Upper lobe of left lung (tissue), 6 donors: ENCODE results near the gene PLP1. TPM values are rescaled to one million over a fixed set of nuclear protein-coding genes. Genes with fewer than 3 reads are reported as not detected.

ENCODE experiments used
- ATAC-seq, 2 donors: fragments of 200-7000 bp; cut with Tn5 transposase; one replicate each; pipeline ENCODE4 v1.9.1; 2022; ENCODE audit warnings: mild to moderate bottlenecking in 2 of 2, moderate library complexity in 2 of 2; ENCODE audit not compliant: low FRiP score in 2 of 2
- DNase-seq, 2 donors: peaks; one replicate each; pipeline ENCODE4 v3.0.0-alpha.2; 2019 to 2020
- H3K27ac ChIP-seq, 4 donors: fragments of 200-600 bp; sonication (generic); one replicate each; pipeline ENCODE4 v1.5.1; 2016 to 2019
- H3K27me3 ChIP-seq, 4 donors: fragments of 200-600 bp; sonication (generic); one replicate each; pipeline ENCODE4 v1.5.1; 2017 to 2019
- H3K36me3 ChIP-seq, 4 donors: fragments of 200-600 bp; sonication (generic); one replicate each; pipeline ENCODE4 v1.5.1; 2016 to 2019
- H3K4me1 ChIP-seq, 4 donors: fragments of 200-600 bp; sonication (generic); one replicate each; pipeline ENCODE4 v1.5.1; 2018 to 2019
- H3K4me3 ChIP-seq, 4 donors: fragments of 200-600 bp; sonication (generic); one replicate each; pipeline ENCODE4 v1.5.1; 2017 to 2019; ENCODE audit warnings: mild to moderate bottlenecking in 2 of 4, moderate library complexity in 1 of 4
- H3K9me3 ChIP-seq, 4 donors: fragments of 200-600 bp; sonication (generic); one replicate each; pipeline ENCODE4 v1.5.1; 2018 to 2019
- CTCF ChIP-seq, 6 experiments: fragments of 450-650 bp in 4 of 6; fragments of 200-600 bp in 2 of 6; sonication (generic) in 2 of 6; IDR thresholded peaks; one replicate each; pipeline ENCODE4 v1.5.1; 2016 to 2019; ENCODE audit warnings: antibody characterized with exemption in 6 of 6
- EP300 ChIP-seq, 4 donors: sonication (generic); formaldehyde crosslinking; IDR thresholded peaks; one replicate each; pipeline ENCODE4 v1.5.1; 2017; ENCODE audit warnings: antibody characterized with exemption in 4 of 4, control low read depth in 2 of 4
- POLR2A ChIP-seq, 4 donors: fragments of 450-650 bp; IDR thresholded peaks; one replicate each; pipeline ENCODE4 v1.5.1; 2016 to 2017; ENCODE audit warnings: antibody characterized with exemption in 4 of 4, mild to moderate bottlenecking in 2 of 4
- POLR2AphosphoS5 ChIP-seq, 2 donors: sonication (generic); formaldehyde crosslinking; IDR thresholded peaks; one replicate each; pipeline ENCODE4 v1.5.1; 2017; ENCODE audit warnings: antibody characterized with exemption in 2 of 2
- WGBS, 2 donors: methylation state at CpG; one replicate each; pipeline ENCODE4 v1.1.5; 2017 to 2018; 5-methylcytosine and 5-hydroxymethylcytosine counted together
- total RNA-seq, 6 donors: library from RNA; depleted of rRNA in 4 of 6; stranded (reverse); fragments of >200 nt in 4 of 6; gene quantifications; one replicate each; pipeline versions ENCODE4 v1.1.0 to v1.2.1, GENCODE V29; 2016 to 2021
- donor health status: DM: no; HTN: no; CAD: no; lungs with moderate emphysema.
- donor health status: DM: no; HTN: yes; CAD: no; lungs with severe emphysema.

PLP1 gene
- total RNA-seq, 6 donors from 2014 or later: 0.49 to 2.1 TPM; not detected in 4

GRCh38 chrX:103825881-103826280 lies 49.2 kb downstream of the PLP1 start:
- no peaks in the 10 kb centered on the region for H3K27me3 ChIP-seq
- TF ChIP-seq CTCF (IDR thresholded peaks at IDR 0.05) (no peak), EP300 (IDR thresholded peaks at IDR 0.05) (no peak), POLR2AphosphoS5 (IDR thresholded peaks at IDR 0.05) (no peak), POLR2A (IDR thresholded peaks at IDR 0.05) (no peak)
- H3K4me1 ChIP-seq: no peaks in the 10 kb centered on the region
- 64 to 73% methylated on average over 1 of the region's 1 CpG for WGBS, 2 donors
- DNase-seq (no peak), ATAC-seq (no peak)
- no peak overlapping the region for H3K27ac ChIP-seq
- no peaks in the 10 kb centered on the region for H3K36me3 ChIP-seq
- no peaks in the 10 kb centered on the region for H3K9me3 ChIP-seq
- H3K4me3 ChIP-seq: no peak overlapping the region

GRCh38 chrX:103828529-103828928 lies 51.9 kb downstream of the PLP1 start:
- TF ChIP-seq CTCF (IDR thresholded peaks at IDR 0.05) (no peak), EP300 (IDR thresholded peaks at IDR 0.05) (no peak), POLR2AphosphoS5 (IDR thresholded peaks at IDR 0.05) (no peak), POLR2A (IDR thresholded peaks at IDR 0.05) (no peak)
- WGBS, 2 donors: 59 to 84% methylated on average over 2 of the region's 2 CpGs
- Histone ChIP-seq H3K27me3 (peaks cover 0 to 7% (median 0%) of the 10 kb centered on the region in 4 donors), H3K27ac (no peak overlapping the region), H3K9me3 (no peaks in the 10 kb centered on the region), H3K4me1 (no peaks in the 10 kb centered on the region), H3K36me3 (no peaks in the 10 kb centered on the region), H3K4me3 (no peak overlapping the region)
- no peak for ATAC-seq
- no peak for DNase-seq

DNA sequence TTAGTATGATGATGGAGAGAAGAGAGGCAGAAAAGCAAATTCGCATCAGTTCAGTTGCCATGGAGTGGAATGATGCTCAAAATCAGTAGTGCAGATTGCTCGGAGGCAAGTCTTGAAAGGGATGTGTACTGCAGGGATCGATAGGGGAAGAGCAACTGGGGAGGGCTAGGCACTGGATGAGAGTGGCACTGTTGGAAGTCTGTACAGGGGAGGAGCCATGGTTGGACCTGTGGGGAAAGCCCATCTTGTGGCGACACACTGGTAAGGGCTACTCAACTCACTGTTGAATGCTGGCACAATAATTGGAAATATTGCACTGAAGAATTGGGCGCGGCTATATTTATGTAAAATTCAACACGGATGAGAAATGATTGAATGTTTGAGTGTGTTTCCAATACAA lies 54.2 kb downstream of the PLP1 start:
- 83 to 84% methylated on average over 7 of the region's 7 CpGs for WGBS, 2 donors
- no peaks in the 10 kb centered on the region for H3K4me1 ChIP-seq
- H3K4me3 ChIP-seq: no peak overlapping the region
- no peaks in the 10 kb centered on the region for H3K36me3 ChIP-seq
- H3K9me3 ChIP-seq: no peaks in the 10 kb centered on the region
- no peak for TF ChIP-seq POLR2AphosphoS5 (IDR thresholded peaks at IDR 0.05)
- no peak for TF ChIP-seq POLR2A (IDR thresholded peaks at IDR 0.05)
- TF ChIP-seq CTCF (IDR thresholded peaks at IDR 0.05): no peak
- no peak for TF ChIP-seq EP300 (IDR thresholded peaks at IDR 0.05)
- peaks cover 0 to 7% (median 0%) of the 10 kb centered on the region in 4 donors for H3K27me3 ChIP-seq
- DNase-seq (no peak), ATAC-seq (no peak)
- H3K27ac ChIP-seq: no peak overlapping the region

DNA sequence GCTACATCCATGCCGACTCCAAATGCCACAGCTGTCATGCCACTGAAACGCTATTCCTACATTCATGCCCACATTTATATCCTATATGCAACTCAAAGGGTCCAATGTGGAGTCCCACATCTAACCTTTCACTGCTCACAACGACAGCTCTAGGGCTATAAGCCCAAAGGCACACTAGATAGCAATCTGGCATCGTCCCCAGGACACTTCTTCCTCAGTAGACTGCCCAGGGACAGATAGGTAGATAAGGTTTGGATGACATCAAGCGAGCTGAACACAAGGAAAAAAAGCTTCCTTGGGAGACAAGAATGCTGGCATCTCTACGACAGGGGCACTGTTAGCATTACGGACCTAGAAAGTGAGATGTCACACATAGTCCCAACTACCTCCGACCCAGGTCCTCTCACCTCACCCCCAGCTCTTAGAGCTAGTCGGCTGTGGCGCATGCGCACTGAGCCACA lies 54.7 kb downstream of the PLP1 start:
- no peak for TF ChIP-seq POLR2A (IDR thresholded peaks at IDR 0.05)
- no peak for TF ChIP-seq CTCF (IDR thresholded peaks at IDR 0.05)
- no peak for TF ChIP-seq POLR2AphosphoS5 (IDR thresholded peaks at IDR 0.05)
- no peak for TF ChIP-seq EP300 (IDR thresholded peaks at IDR 0.05)
- no peak overlapping the region for H3K27ac ChIP-seq
- H3K36me3 ChIP-seq: no peaks in the 10 kb centered on the region
- WGBS, 2 donors: 30 to 35% methylated on average over 3 to 11 of the region's 11 CpGs
- no peak for ATAC-seq
- H3K4me1 ChIP-seq: no peaks in the 10 kb centered on the region
- DNase-seq: peak in 1 of 2 donors; percentile 90
- H3K27me3 ChIP-seq: peaks cover 0 to 7% (median 0%) of the 10 kb centered on the region in 4 donors
- H3K9me3 ChIP-seq: no peaks in the 10 kb centered on the region
- peak overlapping the region in 3 of 4 donors; percentile 47 to 63 (median 57) for H3K4me3 ChIP-seq
